SK-N-MC (cell line): ENCODE data around the gene FAM200B.

Experiments
- DNase-seq: peaks from one replicate; pipeline ENCODE4 v3.0.0-alpha.2; 2011; ENCODE audit warnings: low read depth, low spot score
- H3K27ac ChIP-seq: fragments of 200-600 bp; sonication (generic); 2 replicates; pipeline ENCODE4 v1.5.1; 2016; ENCODE audit warnings: mixed run types
- H3K36me3 ChIP-seq: fragments of 200-600 bp; sonication (generic); 2 replicates; pipeline ENCODE4 v1.6.1; 2017; ENCODE audit warnings: antibody characterized with exemption, low read length, mixed read lengths; ENCODE audit not compliant: insufficient read depth
- H3K4me3 ChIP-seq: fragments of 200-600 bp; sonication (generic); 2 replicates; pipeline ENCODE4 v1.5.1; 2016
- H3K9ac ChIP-seq: fragments of 200-600 bp; sonication (generic); 2 replicates; pipeline ENCODE4 v1.8.0; 2017; ENCODE audit warnings: mixed run types, mixed read lengths; ENCODE audit not compliant: insufficient read length
- H3K9me3 ChIP-seq: fragments of 200-600 bp; sonication (generic); 2 replicates; pipeline ENCODE4 v1.6.1; 2017; ENCODE audit warnings: low read depth, mild to moderate bottlenecking, antibody characterized with exemption, low read length, moderate library complexity, mixed read lengths
- EZH2 ChIP-seq: fragments of 200-600 bp; sonication (generic); IDR thresholded peaks from one replicate; pipeline ENCODE4 v1.6.1; 2017; ENCODE audit warnings: antibody characterized with exemption
- FOXP2 ChIP-seq: optimal IDR thresholded peaks from 2 replicates; pipeline ENCODE3; 2011; ENCODE audit warnings: mild to moderate bottlenecking, moderate library complexity; ENCODE audit not compliant: insufficient read depth; ENCODE audit errors: extremely low read length, control extremely low read depth
- POLR2AphosphoS5 ChIP-seq: IDR thresholded peaks from 2 replicates; pipeline ENCODE4 v1.6.1; 2012; ENCODE audit warnings: mild to moderate bottlenecking, low read depth, low read length, borderline replicate concordance

Gene FAM200B

DNA sequence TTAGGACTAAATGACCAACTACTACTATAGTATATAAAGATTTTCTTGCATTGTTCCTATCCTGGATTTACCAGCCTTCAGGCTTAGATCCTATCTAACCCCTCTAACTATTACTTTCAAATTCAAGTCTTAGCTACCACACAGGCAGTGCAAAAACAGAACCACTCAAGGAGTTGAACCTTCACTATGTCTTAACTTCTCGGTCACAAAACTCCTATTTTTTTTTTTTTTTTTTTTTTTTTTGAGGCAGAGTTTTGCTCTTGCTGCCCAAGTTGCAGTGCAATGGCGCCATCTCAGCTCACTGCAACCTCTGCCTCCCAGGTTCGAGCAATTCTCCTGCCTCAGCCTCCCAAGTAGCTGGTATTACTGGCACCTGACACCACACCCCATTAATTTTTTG is 6.3 kb upstream of the FAM200B start:
- H3K9me3 ChIP-seq: no peaks in the 10 kb centered on the region
- TF ChIP-seq EZH2 (no peak), POLR2AphosphoS5 (no peak), FOXP2 (no peak)
- H3K36me3 ChIP-seq: 0 out of 2 replicates have a peak, but pooled peaks cover 3% of the 10 kb centered on the region
- H3K27ac ChIP-seq: no peak overlapping the region
- no peak overlapping the region for H3K4me3 ChIP-seq
- no peak for DNase-seq
- no peak overlapping the region for H3K9ac ChIP-seq

DNA sequence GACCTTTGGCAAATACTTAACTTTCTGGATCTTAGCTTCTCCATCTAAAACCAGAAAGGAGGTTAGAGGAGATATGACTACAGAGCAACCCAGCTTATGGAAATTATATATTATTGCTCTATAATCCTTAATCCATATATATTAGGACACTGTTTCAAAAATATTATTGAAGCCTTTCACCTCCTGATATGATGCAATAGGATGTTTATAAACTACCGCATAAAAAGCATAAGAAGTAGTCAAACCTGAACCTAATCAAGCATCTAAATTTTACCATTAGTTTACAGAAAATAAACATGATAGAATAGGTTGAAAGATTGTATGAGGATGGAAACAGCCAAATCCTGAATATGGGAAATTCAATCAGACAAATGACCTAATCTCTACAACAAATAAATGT is 5.6 kb upstream of the FAM200B start:
- no peak for DNase-seq
- Histone ChIP-seq H3K36me3 (0 out of 2 replicates have a peak, but pooled peaks cover 3% of the 10 kb centered on the region), H3K27ac (no peak overlapping the region), H3K4me3 (no peak overlapping the region), H3K9ac (no peak overlapping the region), H3K9me3 (no peaks in the 10 kb centered on the region)
- TF ChIP-seq POLR2AphosphoS5: no peak
- no peak for TF ChIP-seq FOXP2
- no peak for TF ChIP-seq EZH2

DNA sequence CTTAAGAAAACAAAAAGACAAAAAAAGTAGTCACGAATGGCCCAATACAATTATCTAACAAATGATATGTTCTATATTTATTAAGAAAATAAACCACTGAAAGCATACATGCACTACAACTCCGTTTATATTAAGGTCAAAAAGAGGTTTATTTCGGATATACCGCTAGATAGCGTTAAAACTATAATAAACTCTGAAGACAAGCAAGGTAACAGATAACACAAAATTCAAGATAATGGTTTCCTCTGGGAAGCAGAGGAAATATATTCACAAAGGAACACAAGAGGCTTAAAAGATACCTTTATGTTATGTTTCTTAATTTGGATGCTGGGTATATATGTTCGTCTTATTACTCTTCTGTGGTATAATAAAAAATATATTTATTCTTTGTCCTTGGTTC is 4.7 kb upstream of the FAM200B start:
- TF ChIP-seq EZH2: no peak
- TF ChIP-seq POLR2AphosphoS5: no peak
- TF ChIP-seq FOXP2: no peak
- no peak overlapping the region for H3K4me3 ChIP-seq
- no peaks in the 10 kb centered on the region for H3K9me3 ChIP-seq
- no peak overlapping the region for H3K27ac ChIP-seq
- H3K36me3 ChIP-seq: 0 out of 2 replicates have a peak, but pooled peaks cover 3% of the 10 kb centered on the region
- no peak overlapping the region for H3K9ac ChIP-seq
- no peak for DNase-seq

DNA sequence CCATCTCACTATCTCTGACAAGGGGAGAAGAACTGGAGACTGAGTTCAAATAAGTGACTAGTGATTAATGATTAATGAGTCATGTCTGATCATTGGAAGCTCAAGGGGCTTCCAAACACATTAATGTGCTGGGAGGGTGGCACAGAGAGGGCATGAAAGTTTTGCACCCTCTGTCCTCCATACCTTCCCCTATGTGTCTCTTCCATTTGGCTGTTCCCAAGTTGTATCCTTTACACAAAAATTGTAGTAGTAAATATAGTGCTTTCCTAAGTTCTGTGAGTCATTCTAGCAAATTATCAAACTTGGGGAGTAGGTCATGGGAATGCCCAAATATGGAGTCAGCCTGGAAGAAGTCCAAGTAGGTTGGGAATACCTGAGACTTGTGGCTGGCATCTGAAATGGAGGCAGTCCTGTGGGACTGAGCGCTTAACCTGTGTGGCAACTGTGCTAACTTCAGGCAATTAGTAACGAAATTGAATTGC is 4.1 kb upstream of the FAM200B start:
- no peaks in the 10 kb centered on the region for H3K9me3 ChIP-seq
- TF ChIP-seq POLR2AphosphoS5: no peak
- H3K27ac ChIP-seq: no peak overlapping the region
- 0 out of 2 replicates have a peak, but pooled peaks cover 3% of the 10 kb centered on the region for H3K36me3 ChIP-seq
- H3K4me3 ChIP-seq: no peak overlapping the region
- H3K9ac ChIP-seq: no peak overlapping the region
- DNase-seq: no peak

DNA sequence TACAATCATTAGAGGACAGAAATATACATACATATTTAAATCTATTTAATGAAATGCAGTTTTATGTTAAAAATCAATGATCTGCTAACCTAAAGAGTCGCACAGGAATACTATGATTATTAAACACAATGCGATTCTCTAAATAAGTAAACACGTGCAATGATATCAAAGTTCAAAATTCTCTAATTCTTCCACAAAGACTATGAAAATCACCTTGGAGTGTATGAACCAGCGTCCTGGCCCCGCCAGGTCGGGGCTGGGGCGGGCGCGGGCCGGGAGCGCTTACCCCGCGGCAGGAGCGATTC is 608 bp upstream of the FAM200B start:
- no peaks in the 10 kb centered on the region for H3K9me3 ChIP-seq
- DNase-seq: no peak
- peaks cover 18% of the 10 kb centered on the region; the same call in 1 of the 2 replicates for H3K36me3 ChIP-seq
- H3K27ac ChIP-seq: peak overlapping the region; percentile 70
- TF ChIP-seq POLR2AphosphoS5 (no peak), FOXP2 (no peak), EZH2 (no peak)
- peak overlapping the region; percentile 91 for H3K4me3 ChIP-seq
- peak overlapping the region; percentile 91 for H3K9ac ChIP-seq

DNA sequence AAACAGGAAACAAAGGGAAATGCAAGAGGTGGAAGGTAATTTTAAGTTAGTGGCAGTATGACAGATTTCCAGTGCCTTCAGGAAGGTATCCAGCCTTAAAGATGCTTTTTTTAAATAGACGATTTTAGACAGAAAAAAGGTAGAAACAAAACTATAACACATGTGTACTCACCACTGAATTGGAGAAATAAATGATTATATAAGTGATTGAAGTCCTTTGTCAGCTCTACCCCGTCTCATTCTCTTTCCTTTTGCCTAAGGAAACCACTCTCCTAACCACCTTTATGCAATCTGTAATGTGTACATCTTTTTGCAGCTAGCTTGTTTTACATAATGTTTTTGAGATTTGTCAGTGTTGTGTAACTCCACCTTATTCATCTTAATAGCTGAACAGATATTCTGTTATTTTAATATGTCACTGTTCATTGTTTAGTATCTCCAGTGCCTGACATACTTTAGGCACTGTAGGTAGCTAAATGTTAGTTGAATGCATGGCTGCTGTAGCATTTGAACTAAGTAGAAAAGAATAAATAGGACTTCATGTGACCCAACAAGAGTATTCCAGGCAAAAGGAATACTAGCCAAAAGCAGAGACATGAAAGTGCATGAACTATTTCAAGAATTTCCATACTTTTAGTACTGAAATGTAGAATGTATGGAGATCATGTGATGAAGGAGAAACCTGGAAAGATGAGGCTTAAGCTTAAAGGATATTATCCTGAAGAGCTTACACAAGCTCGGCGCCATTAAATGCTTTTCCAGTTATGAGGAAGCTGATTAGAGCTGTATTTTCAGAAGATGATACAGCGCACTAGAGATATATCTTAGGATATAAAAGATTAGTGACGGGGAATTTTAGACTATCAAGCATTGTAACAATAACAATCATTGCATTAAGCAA is 865 bp downstream of the FAM200B start:
- Histone ChIP-seq H3K9ac (peak overlapping the region; percentile 97), H3K36me3 (peaks cover 27% of the 10 kb centered on the region), H3K27ac (peak overlapping the region; percentile 68), H3K9me3 (no peaks in the 10 kb centered on the region), H3K4me3 (peak overlapping the region; percentile 91)
- no peak for TF ChIP-seq EZH2
- TF ChIP-seq POLR2AphosphoS5: no peak
- TF ChIP-seq FOXP2: no peak
- DNase-seq: no peak

DNA sequence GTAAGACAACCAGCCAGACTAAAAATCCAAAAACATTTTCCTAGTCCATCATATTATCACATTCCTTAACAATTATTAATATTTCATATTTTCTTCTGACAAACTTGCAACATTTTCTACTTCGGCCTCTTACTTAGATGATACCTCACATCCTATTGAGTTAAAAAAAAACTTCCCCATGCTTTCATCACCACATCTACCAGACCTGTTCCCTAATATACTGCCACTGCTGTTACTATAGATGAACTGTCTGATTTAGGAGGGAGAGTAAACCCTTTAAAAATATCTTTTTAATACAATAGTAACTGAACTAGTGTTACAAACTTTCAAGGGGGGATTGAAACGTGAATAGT is 1.5 kb downstream of the FAM200B start:
- TF ChIP-seq POLR2AphosphoS5: no peak
- TF ChIP-seq EZH2: no peak
- no peak for TF ChIP-seq FOXP2
- Histone ChIP-seq H3K9ac (no peak overlapping the region), H3K36me3 (peaks cover 30% of the 10 kb centered on the region), H3K27ac (no peak overlapping the region), H3K4me3 (peak overlapping the region; percentile 91), H3K9me3 (no peaks in the 10 kb centered on the region)
- DNase-seq: no peak

DNA sequence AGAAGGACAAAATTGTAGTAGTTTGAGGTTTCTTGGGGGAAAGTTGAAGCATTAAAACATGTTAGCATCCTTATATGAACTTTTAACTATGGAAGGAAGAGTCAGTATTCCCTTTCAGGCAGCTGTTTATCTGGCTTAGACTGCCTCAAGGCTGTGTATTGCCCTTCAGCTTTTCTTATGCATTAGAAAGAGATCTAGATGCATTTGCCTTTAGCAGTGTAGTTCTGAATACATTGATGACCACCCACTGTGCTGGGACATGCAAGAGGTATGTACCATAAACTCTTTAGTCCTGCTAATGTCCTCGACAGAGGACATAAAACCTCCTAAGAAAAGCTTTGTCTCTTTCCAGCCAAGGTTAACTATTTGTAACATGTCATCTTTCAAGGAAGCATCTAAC is 2.9 kb downstream of the FAM200B start:
- Histone ChIP-seq H3K9ac (no peak overlapping the region), H3K27ac (no peak overlapping the region), H3K36me3 (peaks cover 30% of the 10 kb centered on the region), H3K4me3 (no peak overlapping the region), H3K9me3 (no peaks in the 10 kb centered on the region)
- no peak for DNase-seq
- no peak for TF ChIP-seq FOXP2
- no peak for TF ChIP-seq POLR2AphosphoS5
- TF ChIP-seq EZH2: no peak

DNA sequence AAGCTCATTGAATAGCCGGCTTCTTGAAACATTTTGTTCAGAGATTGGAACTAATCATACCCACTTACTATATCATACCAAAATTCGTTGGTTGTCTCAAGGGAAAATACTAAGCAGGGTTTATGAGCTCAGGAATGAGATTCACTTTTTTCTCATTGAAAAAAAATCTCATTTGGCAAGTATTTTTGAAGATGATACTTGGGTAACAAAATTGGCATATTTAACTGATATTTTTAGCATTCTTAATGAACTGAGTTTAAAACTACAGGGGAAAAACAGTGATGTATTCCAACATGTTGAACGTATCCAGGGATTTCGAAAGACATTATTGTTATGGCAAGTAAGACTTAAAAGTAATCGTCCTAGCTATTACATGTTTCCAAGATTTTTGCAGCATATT is 6.4 kb downstream of the FAM200B start:
- DNase-seq: no peak
- no peak overlapping the region for H3K27ac ChIP-seq
- TF ChIP-seq EZH2 (no peak), POLR2AphosphoS5 (no peak), FOXP2 (no peak)
- no peaks in the 10 kb centered on the region for H3K9me3 ChIP-seq
- no peak overlapping the region for H3K4me3 ChIP-seq
- H3K36me3 ChIP-seq: peaks cover 30% of the 10 kb centered on the region
- no peak overlapping the region for H3K9ac ChIP-seq
